ENCODE data around the gene NRXN2.
A peak's percentile ranks its signal among the peaks of the same experiment; 100 is the strongest.

Gene NRXN2

DNA sequence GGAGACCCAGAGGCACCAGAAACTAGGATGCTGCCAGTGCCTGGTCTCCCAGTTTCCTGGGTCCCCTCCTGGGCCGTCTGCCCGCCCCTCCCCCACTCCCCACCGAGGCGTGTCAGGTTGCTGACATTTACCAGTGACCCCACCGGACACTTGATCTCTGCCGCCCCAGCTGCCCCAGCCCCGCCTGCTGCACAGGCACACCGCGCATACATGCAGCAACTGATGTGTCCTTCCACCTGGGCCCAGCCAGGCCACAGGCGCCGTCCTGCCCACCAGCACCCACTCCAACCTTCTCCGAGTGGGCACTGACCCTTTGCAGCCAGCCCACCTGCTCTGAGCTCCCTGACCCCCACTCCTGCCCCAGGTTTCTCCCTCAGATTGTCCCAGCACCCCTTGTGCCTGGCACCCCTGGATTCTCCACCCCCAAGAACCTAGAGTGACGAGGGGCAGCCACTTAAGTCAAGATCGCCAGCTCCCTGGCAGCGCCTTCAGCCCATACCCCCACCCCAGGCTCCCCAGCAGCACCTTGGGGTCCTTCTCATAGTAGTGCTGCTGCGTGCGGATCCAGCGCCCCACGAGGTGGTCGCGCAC, 36.2 kb upstream of the NRXN2 start:
- no peak for DNase-seq (ENCODE audit: low read depth in 3 of 3)

DNA sequence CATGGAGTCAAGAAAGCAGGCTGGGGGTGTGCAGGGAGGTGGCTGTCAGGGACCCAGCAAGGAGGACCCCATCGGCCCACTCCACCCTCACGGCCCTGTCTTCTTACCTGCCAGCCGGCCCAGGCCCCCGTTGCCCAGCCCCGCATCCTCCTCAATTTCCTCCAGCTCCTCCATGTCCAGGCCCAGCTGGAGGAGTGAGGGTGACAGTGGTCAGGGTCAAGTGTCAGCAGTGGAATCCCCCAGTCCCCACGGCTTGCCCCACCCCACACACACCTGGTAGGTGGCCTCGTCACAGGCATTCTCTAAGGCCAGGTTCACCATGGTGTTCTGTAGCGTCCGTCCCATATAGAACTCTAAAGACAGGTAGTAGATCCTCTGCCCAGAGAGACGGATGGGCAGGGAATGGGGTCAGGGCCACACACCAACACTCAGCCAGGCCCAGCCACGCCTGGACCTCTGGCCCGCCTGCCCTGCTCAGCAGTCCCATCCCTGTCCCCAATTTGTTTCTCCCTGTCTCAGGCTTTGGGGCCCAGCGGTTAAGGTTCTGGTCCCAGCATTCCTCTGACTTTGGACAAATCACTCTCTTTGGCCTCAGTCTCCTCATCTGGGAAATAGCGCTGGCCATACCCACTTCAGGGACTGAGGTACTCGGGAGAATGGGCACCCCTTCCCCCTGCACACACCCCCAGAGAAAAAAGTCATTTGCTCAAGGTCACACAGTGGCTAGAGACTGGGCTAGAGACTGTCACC, 35.5 kb upstream of the NRXN2 start:
- DNase-seq (ENCODE audit: low read depth in 3 of 3), result no peak

DNA sequence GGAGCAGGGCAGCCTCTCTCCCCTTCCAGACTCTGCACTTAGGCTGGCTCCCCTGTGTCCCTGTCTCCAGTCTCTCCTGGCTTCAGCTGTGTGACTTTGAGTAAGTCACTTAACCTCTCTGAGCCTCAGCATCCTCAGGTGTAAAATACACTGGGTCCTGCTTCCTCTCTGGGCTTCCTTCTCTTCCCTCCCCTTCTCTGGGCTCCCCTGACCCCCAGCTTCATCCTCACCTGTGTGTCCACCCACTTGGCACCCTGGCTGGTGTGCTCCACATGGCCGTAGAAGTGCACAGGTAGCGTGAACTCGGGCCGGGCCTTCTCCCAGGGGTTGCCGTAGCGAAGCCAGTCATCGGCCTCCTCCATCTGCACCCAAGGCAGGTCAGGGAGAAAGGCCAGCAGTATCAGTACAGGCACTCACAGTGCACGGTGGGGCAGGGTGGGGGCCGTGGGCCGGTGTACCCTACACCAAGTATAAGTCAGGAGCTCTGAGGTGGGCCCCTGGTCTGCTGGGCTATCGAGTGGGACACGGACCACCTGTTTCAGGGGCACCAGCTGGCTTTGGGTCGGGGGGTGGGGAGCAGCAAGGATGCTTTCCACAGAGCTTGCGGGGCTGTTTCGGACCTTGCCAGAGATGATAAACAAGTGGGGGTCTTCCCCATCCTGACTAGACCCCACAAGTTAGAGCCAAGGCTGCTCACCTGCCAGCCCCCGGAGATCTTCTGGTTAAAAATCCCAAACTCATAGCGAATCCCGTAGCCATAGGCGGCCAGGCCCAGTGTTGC, 34.7 kb upstream of the NRXN2 start:
- no peak for DNase-seq (ENCODE audit: low read depth in 3 of 3)

DNA sequence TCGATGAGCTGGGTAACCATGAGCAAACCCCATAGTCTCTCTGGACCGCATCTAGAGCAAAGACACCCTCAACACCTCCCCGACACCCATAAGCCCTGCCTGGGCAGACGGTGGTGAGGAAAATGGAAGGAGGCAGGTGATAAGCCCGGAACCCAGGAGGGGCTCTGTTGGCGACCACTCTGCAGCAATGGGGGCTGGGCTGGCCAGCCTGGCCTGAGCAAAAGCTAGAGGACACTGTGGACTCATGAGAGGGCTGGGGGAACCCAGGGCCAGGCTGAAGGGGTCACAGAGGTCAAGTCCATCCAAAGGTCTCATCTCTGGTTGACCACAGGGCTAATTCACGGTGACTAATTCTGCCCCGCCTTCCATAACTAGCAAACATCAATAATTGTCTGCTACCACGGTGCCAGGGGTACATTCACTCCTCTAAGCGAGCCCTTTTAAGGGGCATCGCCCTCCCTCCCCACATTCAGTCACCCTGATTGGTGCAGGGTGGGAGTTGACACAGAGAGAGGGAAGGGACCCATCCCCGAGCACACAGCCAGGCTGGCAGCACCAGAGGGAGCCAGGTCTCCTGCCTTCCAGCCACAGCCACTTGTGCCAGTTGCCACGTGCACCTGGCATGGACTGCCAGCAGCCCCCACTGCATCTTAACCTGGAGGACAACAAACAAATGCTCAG, 32.8 kb upstream of the NRXN2 start:
- DNase-seq (ENCODE audit: low read depth in 3 of 3), result no peak

DNA sequence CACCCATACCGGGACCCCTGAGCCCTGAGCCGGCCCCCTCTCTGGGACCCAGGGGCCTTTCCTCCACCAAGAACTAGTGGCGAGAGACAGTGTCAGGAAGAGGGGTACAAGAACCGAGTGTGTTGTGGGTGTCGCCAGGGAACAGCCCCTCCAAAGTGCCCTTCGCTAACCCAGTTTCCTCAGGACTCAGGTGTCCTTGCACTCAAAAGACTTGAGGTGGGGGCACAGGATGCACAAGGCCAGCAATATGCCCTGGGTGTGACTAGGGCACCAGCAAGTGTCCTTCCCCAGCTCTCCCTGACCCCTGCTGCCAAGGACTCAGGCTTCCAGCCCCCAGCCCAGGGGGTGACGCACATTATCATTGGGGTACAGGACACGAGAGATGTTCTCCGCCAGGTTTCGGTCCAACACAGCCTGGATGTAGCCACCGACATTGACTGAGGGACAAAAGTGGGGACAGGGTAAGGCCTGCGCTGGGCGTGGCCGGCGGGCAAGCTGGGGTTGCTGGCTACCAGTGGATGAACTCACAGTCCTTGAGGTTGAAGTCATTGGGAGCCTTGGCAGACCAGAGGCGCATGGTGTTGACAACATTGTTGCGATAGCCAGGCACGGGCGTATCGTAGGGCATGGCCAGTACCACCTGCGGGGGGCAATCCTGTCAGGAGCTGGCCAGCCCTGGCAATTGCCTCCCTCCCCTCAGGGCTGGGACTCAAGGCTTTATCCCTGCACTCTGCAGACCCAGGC, 32.1 kb upstream of the NRXN2 start:
- no peak for DNase-seq (ENCODE audit: low read depth in 3 of 3)

DNA sequence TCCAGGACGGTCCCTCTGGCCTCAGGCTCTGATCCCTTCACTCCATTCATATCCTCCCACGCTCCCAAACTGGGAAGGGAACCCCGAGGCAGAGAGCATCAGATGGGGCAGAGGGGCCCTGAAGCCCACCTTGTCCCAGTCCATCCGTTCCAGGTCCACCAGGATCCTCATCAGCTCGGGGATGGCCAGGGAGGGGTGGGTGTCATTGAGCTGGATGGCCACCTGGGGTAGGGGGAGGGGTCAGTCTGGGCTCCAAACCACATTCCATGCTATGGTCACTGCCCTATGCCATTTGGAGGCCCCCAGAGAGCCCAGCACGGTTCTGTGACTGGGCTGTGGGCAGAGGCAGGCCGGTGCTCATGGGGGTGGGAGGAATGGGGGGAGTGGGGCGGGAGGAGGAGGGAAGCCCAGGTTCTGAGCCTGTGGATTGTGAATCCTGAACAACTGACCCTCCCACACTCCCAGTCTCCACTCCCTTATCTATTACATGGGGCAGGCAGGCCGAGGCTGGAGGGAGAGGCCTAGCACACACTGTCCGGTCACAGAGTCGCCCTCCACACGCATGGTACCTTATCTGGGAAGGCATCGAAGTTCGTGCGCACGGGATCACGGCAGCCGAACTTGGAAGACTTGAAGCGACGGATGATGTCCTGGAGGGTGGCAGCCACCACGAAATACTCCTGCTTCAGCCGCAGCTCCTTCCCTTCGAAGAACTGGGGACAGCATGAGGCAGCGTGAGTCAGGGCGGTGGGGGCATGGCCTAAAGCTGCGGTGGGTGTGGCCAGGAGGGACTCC, 31.3 kb upstream of the NRXN2 start:
- DNase-seq (ENCODE audit: low read depth in 3 of 3), result no peak

DNA sequence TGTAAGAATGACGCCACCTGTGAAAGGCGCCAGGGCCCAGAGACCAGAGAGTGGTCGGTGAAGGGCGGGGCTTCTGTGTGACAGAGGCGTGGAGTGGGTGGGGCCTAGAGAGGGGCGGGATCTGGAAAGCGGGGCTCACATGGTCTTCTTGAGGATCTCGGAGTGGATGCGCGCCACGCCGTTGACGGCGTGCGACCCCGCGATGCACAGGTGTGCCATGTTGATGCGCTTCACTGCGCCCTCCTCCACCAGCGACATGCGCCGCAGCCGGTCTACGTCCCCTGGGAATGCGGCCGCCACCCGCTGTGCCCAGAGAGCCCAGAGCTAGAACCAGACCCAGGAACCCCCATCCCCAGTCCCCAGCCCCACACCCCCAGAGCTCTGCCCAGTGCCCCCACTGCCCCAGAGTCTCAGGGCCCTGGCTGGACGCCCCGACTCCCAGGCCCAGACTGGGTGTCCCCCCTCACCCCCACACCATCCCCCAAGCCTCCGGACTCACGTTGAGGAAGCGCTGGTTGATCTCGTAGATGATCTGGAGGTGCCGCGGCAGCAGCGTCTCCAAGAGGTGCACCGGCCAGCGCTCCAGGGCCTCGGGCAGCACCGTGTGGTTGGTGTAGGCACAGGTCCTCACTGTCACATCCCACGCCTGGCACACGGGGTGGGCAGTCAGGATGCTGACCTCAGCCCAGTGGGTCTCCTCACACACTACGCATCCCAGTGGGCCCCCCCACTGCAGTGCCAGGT, 30.6 kb upstream of the NRXN2 start:
- DNase-seq (ENCODE audit: low read depth in 3 of 3), result no peak

DNA sequence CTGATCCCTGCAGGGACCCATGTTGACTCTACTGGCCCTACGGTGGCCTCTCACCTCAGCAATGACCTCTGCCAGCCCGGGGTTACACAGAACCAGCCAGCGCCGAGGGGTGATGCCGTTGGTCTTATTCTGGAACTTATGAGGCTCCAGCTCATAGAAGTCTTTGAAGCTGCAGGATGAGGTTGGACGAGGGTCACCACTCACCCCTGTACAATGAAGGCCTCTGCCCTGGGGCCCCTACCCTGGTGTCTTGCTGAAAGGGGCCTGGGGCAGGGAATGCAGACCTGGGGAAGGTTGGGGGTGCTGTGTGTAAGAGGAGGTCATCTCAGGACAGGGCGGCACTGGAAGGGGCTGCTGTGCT, 30.0 kb upstream of the NRXN2 start:
- DNase-seq (ENCODE audit: low read depth in 3 of 3), result no peak

DNA sequence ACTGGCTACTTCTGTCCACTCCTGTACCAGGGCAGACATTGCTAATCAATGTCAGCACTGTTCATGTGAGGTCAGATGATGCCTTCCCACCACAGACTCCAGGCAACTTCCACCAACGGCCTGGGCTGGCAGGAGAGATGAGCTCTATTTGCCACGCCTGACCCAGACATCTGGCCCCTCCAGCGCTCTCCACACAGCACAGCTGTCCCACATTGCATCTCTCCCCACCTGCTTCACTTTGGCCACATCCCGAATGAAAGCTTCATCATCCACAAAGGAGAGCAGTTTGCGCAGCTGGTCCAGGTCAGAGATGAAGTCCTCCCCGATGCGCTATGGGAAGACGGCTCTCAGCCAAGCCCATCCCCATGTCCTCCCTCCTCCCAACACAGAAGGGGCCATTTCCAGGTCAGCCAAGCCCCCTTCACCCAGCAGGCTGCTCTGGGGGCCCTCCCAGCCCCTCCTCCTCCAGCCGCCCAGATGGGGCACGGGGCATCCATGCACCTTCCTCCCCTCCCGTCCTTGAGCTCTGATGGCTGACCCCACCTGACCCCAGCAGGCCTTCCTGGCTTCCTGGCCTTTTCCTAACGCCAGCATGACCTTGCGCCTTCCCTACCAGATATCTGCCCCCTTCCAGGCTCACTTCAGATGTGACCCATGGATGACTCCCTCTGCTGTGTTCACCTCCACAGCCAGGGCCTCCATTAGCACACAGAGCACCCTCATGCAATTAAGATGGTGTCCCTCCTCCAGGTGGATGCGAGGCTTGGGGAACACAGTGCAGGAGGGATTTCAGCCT, 29.4 kb upstream of the NRXN2 start:
- no peak for DNase-seq (ENCODE audit: low read depth in 3 of 3)

DNA sequence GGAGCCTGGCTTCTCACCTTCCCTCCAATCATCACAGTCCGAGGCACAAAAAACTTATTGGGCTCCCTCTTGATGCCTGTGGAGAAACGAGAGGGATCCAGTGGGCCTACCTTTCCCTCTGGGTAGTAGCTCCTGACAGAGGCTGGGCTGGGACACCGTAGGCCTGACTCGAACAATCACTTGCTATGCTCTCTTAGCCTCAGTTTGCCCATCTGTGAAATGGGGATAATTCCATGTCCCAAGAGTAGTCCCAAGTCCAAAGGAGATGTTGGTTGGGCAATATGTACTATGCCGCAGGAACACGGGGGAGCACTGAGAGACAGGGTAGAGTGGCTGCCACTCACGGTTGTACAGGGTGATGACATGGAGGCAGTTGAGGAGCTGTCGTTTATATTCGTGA, 28.6 kb upstream of the NRXN2 start:
- DNase-seq (ENCODE audit: low read depth in 3 of 3), result no peak

DNA sequence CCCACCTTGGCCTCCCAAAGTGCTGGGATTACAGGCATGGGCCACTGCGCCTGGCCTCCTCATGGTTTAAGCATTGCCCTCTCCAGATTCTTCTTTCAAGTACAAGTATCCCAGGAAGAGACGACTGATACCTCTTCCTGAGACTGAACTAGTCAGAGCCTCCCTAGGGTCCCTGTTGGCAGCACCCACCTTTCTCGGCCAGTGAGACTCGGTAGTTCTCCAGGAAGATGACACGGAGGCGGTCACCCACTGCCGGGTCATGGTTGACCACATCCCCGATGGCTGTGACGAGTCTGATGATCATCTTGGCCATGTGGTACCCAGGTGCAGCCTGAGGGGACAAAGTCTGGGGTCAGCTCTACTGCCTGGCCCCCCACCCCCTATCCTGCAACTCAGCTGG, 28.1 kb upstream of the NRXN2 start:
- no peak for DNase-seq (ENCODE audit: low read depth in 3 of 3)

DNA sequence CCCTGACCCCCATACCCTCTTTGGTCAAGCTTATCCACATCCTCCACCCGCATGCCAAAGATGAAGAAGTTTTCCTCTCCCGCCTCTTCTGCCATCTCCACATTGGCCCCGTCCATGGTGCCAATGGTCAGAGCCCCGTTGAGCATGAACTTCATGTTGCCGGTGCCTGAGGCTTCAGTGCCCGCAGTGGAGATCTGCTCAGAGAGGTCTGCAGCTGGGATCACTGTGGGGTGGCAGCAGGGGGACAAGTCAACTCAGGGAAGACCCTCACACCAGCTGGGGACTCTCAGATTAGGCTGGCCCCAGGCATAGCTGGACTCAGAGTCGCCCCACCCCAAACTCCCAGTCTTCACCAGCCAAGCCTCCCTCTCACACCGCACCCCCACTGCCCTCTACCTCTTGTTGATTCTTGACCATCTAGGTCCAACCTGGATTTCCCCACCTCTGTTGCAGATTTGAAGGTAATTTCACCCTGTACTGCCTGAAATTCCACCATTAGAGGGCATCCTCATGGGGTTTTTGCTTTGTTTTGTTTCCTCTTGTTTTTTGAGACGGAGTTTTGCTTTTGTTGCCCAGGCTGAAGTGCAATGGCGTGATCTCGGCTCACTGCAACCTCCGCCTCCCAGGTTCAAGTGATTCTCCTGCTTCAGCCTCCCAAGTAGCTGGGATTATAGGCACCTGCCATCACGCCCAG, 27.5 kb upstream of the NRXN2 start:
- no peak for DNase-seq (ENCODE audit: low read depth in 3 of 3)

DNA sequence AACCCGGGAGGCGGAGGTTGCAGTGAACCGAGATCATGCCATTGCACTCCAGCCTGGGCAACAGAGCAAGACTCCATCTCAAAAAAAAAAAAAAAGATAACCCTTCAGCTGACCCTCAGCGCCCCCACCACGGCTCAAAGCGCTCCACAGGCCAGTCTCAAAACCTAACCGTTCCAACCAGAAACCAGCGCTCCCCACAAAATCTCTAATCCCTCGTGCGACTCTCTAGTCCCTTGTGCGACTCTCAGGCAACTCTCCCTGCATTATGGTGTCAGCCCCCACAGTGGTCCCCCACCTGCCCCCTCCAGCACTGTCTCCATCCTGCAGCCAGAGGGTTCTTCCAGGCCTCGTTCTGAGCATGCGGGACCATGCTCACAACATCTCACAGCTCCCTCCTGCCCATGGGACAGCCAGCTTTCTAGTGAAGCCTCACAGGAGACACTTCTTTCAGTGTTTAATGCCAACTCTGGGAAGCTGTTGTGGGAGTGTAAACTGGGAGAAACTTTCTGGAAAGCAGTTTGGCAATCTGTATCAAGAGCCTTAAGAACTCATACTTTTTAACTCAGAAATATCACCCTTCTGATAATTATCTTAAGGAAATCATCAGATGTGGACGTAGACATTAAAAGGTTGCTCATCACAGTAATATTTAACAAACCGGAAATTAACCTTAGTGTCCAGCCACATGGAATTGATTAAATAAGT, 25.1 kb upstream of the NRXN2 start:
- no peak for DNase-seq (ENCODE audit: low read depth in 3 of 3)

DNA sequence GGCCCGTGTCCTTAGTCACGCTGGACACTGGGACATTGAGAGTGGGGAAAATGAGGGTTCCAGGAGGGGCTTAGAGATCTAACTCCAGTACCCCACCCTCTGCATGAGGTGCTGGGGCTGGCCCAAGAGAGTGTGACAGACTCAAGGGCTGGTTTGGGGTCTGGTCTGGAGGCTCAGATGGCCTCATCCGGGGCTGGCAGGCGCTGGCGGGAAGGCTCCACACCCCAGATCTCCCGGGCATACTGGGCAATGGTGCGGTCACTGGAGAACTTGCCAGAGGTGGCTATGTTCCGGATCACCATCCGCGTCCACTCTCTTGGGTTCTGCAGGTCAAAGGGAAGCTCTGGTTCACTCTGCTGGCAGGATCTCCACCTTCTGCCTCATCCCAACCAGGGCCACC, 23.5 kb upstream of the NRXN2 start:
- no peak for DNase-seq (ENCODE audit: low read depth in 3 of 3)

DNA sequence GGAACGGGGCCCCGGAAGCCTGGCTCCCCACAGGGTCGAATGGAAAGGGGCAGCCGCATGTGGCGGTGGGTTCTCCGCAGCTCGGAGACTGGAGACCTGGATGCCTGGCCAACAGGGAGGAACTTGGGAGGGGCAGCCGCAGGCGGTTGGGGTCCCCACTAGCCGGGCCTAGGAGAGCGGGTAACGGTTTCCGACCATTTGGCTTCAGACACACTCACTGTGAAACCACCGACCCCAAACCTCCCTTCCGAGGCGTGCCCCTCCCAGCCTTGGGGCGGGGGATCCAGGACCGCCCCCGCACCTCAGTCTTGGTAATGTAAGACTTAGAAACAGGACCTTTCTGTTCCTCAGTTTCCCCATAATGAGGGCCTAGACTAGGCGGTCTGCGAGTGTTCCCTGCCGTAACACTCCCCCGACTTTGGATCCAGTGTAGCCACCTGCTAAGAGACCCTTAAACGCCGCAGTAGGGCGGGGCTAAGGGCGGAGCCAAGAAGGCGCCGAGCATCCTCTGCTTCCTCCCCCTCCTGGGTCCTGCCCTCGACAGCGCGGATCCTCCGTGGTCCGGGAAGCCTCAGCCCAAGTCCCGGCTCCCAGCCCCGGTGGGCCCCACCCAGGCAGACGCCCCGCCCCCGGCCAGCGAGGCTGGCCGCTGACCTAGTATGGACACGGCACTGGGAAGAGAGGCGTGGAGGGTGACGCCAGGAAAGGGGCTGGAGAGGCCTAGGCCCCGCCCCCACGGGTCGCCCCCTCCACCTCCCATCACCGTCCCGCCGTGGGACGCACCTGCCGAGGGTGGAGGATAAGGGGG, 22.7 kb upstream of the NRXN2 start:
- DNase-seq (ENCODE audit: low read depth in 3 of 3), result peak in 2 of 3 experiments; percentile 49 to 64

DNA sequence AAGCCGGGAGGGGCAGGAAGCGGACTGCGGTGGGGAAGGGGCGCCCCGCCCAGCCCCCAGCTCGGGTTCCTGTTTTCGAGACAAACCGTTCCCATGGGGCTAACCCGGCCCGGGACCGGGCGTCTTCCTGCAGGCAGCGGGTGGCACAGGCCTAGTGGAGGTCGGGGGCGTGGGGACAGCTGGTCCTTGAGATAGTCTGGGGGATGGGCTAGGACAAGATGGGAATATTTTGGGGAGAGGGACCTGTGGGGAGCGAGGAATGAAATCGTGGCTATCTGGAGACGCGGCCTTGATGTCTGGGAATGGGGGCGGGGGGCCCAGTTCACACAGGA, 22.2 kb upstream of the NRXN2 start:
- peak in 2 of 3 experiments; percentile 42 to 60 for DNase-seq (ENCODE audit: low read depth in 3 of 3)

DNA sequence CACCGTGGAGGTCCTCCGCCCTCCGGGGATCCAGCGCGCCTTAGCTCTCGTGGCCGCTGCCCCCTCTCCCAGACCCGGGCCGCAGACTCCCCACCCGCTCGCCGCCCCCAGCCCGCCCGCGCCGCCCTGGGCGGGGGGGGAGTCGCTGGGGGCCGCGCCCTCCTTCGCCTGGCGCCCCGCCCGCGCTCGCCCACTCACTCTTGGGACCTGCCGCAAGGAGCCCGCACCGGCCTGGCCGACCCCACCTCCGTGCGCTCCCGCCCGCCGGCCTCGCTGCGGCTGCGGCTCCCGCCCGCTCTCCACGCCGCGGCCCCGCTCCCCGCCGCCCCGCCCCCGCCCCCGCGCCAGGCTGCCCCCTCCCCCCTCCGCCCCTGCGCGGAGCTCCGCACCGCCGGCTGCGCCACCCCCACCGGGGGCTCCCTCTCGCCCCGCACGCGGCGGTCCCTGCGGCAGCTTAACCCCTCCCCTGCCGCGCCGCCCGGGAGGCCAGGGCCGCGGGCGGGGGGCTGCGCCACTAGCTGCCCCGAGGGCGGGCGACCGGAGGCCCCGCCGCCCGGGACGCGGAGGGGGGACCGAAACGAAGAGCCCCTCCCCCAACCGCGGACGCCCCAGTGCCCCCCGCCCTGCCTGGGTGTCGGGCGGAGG, 21.7 kb upstream of the NRXN2 start:
- no peak for DNase-seq (ENCODE audit: low read depth in 3 of 3)
